ENCODE results near the gene TEX50. TPM values are rescaled to one million over a fixed set of nuclear protein-coding genes. Genes with fewer than 3 reads are reported as not detected.
"Not testable (repeated sequence)": the region's sequence is repeated elsewhere in the genome, so short reads cannot be mapped to it uniquely, and the experiment has no call there.

Gene TEX50
- total RNA-seq, 1 donor from 2014 or later = not detected

GRCh38 chr1:173638043-173639021 lies 3.2 kb downstream of the TEX50 start:
- peaks cover 0 to 6% of the 10 kb centered on the region in 2 donors for H3K9me3 ChIP-seq
- DNase-seq (ENCODE audit: low spot score in 2 of 2) = no peak
- TF ChIP-seq CTCF (IDR thresholded peaks at IDR 0.05) = no peak
- no peak overlapping the region for H3K27ac ChIP-seq
- H3K27me3 ChIP-seq = no peaks in the 10 kb centered on the region
- no peaks in the 10 kb centered on the region for H3K36me3 ChIP-seq
- no peak overlapping the region for H3K4me3 ChIP-seq
- intact Hi-C loops (cut with DNase I) = no loop called here
- no peaks in the 10 kb centered on the region for H3K4me1 ChIP-seq

GRCh38 chr1:173639102-173639501 lies 4.0 kb downstream of the TEX50 start:
- no peak overlapping the region for H3K27ac ChIP-seq

GRCh38 chr1:173642450-173643139 lies 7.5 kb downstream of the TEX50 start:
- H3K27ac ChIP-seq; intact Hi-C loops (cut with DNase I): not testable (repeated sequence)

More at GRCh38 chr1:173639102-173639501, 4.0 kb downstream of the TEX50 start:
- DNase-seq (ENCODE audit: low spot score in 2 of 2) = no peak
- H3K36me3 ChIP-seq = no peaks in the 10 kb centered on the region
- no peak overlapping the region for H3K4me3 ChIP-seq
- intact Hi-C loops (cut with DNase I) = no loop called here
- H3K27me3 ChIP-seq = no peaks in the 10 kb centered on the region
- no peaks in the 10 kb centered on the region for H3K4me1 ChIP-seq
- peaks cover 0 to 6% of the 10 kb centered on the region in 2 donors for H3K9me3 ChIP-seq
- no peak for TF ChIP-seq CTCF (IDR thresholded peaks at IDR 0.05)

GRCh38 chr1:173646656-173647055 lies 11.5 kb downstream of the TEX50 start:
- no peaks in the 10 kb centered on the region for H3K36me3 ChIP-seq
- H3K9me3 ChIP-seq = no peaks in the 10 kb centered on the region
- DNase-seq (ENCODE audit: low spot score in 2 of 2) = no peak
- TF ChIP-seq CTCF (IDR thresholded peaks at IDR 0.05) = no peak
- H3K4me1 ChIP-seq = no peaks in the 10 kb centered on the region
- intact Hi-C loops (cut with DNase I) = no loop called here
- H3K27me3 ChIP-seq = no peaks in the 10 kb centered on the region
- no peak overlapping the region for H3K27ac ChIP-seq
- no peak overlapping the region for H3K4me3 ChIP-seq

More at GRCh38 chr1:173642450-173643139, 7.5 kb downstream of the TEX50 start:
- not testable (repeated sequence) for H3K4me3 ChIP-seq; H3K27me3 ChIP-seq; H3K36me3 ChIP-seq; H3K9me3 ChIP-seq; H3K4me1 ChIP-seq; DNase-seq (ENCODE audit: low spot score in 2 of 2)

- Histone ChIP-seq H3K4me3 (no peak overlapping the region), H3K27me3 (no peaks in the 10 kb centered on the region), H3K9me3 (no peaks in the 10 kb centered on the region), H3K27ac (no peak overlapping the region), H3K36me3 (no peaks in the 10 kb centered on the region), H3K4me1 (no peaks in the 10 kb centered on the region)
- no peak for TF ChIP-seq CTCF (IDR thresholded peaks at IDR 0.05)
- no peak for DNase-seq (ENCODE audit: low spot score in 2 of 2)
- intact Hi-C loops (cut with DNase I) = no loop called here
Observed at GRCh38 chr1:173648880-173649605, 13.9 kb downstream of the TEX50 start.
